NCI-H1092 treated with DMSO at 0.1 percent for 48 hours (cell line): Measurements from ENCODE around the gene ASXL2.

Experiments
- DNase-seq: peaks from one replicate; lab custom pipeline; 2025; lab: John Stamatoyannopoulos, UW

ASXL2 gene

DNA sequence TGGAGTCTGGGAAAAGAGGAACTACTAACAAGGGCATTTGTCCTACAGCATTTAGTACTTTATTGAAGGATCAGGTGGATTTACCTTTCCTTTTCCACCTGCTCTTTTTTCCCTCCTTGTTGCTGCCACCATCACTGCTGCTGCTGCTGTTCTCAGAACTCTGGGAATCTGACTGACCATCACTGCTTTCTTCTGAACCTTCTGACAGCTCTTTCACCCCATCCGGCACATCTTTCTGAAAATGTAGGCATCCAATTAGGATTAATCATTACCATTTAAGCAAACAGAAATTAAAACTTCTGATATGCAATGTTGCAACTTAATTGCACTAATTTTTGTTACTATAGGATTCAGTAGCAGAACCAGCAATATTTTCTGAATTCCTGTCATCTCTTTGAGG lies 79.0 kb downstream of the ASXL2 start:
- DNase-seq, result no peak

DNA sequence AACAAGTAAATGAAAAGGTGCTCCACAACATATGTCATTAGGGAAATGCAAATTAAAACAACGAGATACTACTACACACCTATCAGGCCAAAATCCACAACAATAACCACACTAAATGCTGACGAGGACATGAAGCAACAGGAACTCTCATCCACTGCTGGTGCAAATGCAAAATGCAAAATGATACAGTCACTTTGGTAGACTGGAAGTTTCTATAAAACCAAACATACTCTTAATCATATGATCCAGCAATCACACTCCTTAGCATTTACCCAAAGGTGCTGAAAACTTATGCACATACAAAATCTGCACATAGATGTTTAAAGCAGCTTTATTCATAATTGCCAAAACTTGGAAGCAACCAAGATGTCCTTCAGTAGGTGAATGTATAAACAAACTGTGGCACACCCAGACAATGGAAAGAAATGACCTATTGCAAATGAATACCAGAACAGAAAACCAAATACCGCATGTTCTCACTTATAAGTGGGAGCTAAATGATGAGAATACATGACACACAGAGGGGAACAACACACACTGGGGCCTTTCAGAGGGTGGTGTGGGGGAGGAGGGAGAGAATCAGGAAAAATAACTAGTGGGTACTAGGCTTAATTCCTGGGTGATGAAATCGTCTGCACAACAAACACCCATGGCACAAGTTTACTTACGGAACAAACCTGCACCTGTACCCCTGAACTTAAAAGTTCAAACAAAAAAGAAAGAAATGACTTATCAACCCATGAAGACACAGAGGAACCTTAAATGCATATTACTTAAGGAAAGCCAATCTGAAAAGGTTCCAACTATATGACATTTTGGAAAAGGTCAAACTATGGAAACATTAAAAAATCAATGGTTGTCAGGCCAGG lies 80.4 kb downstream of the ASXL2 start:
- no peak for DNase-seq

DNA sequence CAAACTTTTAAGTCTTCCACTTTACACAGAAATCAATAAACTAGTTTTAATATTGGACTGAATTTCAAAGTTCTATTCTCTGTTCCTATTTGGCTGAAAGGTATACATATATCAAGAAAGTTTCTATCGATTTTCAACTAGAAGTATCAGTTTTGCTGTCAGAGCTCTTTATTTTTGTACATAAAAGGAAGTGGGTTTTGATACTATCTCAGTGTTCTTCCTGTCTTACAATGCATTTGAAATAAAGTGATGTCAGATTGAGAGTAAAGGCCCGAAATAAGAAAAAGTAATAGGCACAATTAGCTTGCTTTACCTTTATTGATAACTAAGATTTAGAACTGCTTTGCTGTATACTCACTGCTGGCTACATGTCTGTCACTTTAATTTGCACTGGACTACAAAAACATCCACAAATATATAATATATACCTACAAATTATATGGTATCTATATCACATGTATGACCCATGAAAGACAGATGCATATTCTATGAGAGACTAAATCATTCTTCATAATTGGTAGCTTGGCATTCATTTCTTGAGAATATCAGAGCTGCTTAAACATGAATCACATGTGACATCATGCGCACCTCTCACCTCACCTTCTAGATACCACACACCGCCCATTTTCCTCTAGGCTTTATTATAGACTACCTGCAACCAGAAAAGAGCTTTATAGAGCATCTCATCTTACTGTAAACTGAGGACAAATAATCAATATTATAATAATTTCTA lies 83.6 kb downstream of the ASXL2 start:
- DNase-seq, result no peak

DNA sequence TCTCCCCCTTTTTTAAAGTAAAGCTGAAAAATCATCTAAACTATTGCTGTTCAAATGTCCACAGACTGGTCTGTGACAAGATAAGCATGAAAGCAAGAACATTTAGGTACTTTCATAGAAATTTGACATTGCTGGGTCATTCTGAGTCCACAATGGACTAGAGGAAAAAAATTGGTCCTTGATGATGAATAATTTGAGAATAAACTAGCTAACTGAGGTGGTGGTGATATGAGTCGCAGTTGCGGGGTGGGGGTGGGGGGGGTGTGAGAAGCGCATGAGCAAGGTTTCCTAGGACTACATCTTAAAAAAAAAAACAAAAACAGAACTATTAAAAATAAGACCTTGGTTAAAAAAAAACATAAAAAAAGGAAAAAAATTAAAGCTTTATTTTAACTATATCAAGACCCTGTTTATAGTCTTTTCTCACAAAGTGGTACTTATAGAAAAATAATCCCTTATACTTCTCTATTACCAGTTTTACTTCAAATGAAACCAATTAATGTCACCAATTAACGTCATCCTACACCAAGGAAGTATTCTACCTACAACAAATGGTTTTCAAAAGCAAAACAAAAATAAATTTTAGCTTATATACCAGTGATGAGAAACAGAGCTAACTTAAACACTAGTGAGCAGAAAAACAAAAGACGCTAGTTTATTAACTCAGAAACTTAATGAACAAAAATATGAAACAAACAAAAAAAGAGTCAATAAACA lies 88.1 kb downstream of the ASXL2 start:
- DNase-seq, result no peak

DNA sequence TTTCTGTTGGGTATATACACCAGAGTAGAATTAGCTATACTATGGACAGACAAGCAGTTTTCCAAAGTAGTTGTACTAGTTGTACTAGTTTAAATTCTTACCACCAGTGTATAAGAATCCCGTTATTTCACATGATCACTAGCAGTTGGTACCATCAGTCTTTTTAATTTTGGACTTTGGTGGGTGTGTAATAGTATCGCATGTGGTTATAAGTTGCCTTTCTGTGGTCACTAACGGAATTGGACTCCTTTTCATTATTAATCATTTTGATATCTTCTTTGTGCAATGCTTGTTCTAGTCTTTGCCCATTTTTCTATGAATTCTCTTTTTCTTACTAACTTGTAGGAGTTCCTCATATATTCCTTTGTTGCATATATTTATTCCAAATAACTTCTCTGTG lies 89.8 kb downstream of the ASXL2 start:
- DNase-seq, result no peak

DNA sequence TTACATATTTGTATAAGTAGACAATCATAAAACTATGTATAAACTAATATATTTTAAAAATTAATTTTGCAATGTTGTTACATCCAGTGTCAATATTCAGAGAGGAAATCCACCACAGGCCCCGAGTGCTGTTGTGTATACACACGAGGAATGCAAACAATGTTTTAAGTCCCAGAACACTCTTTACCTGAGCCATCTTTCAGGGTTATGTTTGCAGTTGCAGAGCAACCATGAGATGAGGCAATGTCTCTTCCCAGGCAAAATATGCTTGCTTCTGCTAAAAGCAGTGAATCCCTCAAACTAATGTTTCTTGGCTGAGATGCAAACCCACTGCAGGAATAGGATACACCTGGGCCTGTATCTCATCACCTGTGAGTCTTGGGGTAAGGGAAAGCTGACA lies 91.3 kb downstream of the ASXL2 start:
- DNase-seq, result no peak

DNA sequence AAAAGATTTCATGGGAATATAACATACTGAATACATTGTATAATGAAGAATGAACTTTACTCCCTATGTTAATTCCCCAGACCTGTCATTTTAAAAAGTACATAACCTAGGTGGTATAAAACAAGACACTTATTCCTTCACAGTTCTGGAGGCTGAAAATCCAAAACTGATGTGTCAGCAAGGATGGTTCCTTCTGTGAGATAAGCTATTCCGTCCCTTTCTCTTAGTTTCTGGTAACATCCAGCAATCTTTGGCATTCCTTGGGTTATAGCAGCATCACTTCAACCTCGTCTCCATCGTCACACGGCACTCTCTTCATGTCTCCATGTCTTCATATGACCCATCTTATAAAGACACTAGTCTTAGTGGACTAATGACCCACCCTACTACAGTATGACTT lies 93.9 kb downstream of the ASXL2 start:
- DNase-seq, result no peak

DNA sequence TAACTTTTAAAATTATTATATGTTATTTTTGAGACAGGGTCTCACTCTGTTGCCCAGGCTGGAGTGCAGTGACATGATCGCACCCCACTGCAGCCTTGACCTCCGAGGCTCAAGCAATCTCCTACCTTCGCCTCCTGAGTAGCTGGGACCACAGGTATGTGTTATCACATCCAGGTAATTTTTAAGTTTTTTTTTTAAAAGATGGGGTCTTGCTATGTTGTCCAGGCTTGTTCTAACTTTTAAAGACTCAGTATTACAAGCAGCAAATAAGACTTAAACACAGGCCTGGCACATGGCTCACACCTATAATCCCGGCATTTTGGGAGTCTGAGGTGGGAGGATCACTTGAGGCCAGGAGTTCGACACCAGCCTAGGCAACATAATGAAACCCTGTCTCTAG lies 101.2 kb downstream of the ASXL2 start:
- DNase-seq, result no peak

DNA sequence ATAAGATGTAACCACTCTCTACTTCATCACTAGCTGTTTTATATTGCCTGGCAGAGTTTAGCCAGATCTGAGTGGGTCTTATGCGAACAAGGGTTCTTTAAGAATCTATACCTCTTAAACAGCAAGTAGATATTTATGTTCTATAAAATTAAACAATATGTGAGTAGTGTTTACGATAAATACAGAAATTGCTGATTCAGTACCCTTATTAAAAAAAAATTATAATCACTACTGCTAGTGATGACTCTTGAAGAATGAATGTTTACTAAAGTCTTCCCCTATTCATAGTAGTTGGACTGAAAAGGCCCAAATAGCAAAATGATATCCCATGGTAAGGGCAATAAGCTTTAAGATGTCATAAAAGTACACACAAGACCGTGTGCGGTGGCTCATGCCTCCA lies 106.2 kb downstream of the ASXL2 start:
- DNase-seq, result no peak

DNA sequence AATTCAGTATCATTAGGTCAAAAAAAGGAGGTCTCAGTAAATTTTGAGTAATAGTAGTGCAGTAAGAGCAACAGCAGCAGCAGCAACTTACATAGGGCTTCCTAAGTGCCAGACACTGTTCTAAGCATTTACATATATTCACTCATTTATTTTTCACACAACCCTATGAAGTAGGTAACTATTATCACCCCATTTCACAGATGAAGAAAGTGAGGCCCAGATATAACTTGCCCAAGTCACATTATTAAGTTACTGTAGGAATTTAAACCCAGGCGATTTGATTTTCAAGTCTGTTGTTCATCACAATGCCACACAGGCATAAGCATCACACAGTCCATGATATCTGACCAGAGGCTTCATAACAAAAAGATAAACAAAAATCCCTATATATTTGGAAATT lies 114.7 kb downstream of the ASXL2 start:
- no peak for DNase-seq

DNA sequence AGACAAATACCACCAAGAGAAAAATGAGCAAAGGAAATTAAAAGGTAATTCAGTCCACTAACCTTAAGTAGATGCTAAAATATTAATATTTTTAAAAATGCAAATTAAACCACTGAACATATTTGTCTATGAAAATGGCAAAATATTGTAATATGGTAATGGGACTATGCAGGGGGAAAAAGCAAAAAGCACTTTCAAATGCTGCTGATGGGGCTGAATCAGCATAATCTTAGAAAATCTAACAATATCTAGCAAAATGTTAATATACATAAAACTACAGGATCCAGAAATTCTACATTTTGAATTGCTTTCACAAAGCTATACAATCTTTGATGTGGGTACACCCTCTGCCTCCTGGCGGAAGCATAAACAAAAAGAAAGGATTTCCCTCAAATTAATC lies 118.0 kb downstream of the ASXL2 start:
- no peak for DNase-seq

DNA sequence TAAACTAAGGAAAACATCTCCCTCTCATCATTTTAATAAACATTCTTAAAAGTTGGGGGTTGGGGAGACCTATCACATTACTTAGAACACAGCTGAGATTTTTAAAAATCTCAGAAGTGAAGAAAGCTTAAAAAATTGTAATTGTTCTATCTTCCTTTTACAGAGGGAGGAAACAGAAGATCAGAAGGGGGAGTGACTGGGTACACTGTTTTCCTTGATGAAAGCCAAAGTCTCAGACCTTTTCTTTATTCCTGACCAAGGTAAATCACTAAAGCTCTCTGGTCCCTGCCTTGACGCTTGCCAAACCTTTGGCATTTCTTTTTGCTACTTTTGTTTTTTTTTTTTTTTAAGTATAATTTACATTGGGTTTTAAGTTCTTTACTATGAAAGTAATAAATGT lies 119.9 kb downstream of the ASXL2 start:
- DNase-seq, result no peak

DNA sequence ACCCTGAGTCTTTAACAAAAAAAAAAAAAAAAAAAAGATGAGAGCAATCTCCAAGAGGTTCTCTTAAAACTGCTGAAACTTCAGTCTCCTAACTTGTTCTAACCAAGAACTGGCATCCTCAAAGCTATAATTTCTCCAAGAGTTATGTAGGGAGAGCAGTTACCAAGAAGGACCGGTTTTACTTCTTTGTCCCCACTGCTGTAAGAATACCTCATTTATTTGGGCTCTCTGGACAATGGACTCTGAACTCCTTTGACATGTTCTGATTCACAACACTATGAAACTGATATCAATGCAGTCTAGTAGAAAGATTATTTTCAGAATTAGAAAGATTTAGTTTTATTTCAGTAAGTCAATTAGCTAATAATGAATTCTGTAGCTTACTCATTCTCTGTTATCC lies 120.4 kb downstream of the ASXL2 start:
- DNase-seq, result no peak

DNA sequence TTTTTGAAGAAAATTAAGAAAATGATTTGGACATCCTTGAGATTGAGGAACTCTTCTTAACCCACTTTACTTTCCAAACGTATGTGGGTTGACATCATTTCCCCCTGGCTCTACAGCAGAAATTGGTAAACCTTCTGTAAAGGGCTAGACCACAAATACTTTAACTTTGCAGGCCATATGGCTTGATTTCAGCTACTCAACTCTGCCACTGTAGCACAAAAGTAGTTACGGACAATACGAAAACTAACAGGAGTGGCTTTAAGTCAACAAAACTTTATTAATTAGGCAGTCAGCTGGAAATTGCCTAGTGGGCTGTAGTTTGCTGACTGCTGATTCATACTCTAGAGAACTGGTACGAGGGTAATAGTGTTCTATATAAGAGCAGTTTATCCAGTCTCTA lies 121.8 kb downstream of the ASXL2 start:
- no peak for DNase-seq

DNA sequence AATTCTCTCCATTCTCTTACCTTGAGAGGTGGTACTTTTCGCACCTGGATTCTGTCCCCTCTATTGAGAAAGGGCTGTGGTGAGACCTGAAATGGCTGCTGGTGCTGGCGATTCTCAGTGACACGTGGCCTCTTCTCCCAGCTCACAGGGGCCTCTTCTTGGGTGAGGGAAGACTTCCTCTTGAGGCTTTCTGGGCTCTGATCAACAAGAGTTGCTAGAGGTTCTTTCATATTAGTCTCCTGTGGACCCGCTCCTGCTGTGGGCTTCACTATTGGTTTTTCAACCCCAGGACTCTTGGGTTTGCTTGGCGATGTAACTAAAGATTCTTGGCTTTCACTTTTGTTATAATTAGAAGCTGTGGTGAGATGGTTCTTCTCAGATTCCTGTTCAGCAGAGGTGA lies 128.6 kb downstream of the ASXL2 start:
- no peak for DNase-seq

DNA sequence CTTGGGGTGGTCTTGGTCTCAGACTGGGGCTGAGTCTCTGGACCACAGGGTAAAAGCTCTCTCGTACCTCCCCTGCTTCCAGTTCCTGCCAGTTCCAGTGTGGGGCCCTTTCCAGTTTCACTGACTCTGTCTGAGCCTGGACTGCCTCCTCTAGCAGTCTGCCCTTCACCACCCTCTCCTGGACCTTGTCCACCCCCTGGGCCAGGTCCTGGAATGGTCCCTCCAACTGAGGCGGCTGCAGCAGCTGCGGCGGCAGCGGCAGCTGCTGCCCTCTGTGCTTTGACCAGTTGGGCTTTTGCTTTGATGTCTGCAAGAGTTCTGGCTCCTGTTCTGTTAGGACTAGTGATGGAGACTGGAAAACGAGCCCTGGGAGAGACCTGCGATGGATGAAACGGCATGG lies 134.2 kb downstream of the ASXL2 start:
- DNase-seq, result no peak

DNA sequence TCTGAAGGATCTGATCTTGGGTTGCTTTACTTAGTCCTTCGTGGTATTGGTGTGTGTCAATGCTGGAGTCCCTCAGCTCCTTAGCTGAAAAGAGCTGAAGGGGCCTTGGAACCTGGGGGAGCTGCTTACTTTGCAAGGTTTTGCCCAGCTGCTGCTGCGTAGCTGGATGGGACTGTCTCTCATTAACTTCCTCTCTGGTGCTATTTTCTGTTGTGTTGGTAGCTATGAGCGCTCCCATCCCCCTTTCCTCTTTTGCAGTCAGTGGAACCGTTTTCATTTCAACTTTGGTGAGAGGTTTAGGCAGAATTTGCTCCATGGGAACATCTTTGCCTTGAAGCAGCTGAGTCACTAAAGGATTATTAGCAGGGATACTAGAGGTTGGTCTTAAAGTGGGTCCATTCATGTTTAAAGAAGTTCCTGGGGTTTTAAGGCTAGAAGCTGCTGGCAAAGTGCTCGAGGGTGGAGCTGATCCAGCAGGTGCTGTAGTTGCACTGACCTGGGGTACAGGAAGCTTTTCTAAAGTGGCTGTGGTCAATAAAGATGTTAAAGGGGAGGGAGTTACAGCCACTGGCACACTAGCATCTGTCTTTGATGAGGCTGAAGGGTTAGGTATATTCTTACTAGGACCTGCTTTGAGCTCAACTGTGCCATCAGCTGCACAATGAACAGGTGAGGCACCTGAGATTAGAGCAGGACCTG lies 135.0 kb downstream of the ASXL2 start:
- no peak for DNase-seq

DNA sequence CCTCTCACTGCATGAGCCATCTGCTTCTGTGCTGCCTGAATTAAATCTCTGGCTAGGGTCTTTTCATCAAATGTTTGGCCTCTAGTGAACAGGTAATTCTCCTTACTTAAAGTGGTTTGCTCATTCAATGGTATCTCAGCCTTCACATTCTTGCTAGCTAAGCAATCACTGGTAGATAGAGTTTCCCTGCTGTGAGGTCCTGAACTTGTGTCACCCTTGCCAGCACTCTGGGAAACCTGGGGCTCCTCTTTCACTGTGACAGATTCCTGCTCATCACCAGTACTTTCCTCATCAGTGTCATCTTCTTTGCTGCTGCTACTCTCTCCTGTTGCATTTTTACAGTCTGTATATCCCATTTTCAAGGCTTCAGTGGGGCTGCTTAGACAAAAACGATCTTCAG lies 135.8 kb downstream of the ASXL2 start:
- DNase-seq, result no peak

DNA sequence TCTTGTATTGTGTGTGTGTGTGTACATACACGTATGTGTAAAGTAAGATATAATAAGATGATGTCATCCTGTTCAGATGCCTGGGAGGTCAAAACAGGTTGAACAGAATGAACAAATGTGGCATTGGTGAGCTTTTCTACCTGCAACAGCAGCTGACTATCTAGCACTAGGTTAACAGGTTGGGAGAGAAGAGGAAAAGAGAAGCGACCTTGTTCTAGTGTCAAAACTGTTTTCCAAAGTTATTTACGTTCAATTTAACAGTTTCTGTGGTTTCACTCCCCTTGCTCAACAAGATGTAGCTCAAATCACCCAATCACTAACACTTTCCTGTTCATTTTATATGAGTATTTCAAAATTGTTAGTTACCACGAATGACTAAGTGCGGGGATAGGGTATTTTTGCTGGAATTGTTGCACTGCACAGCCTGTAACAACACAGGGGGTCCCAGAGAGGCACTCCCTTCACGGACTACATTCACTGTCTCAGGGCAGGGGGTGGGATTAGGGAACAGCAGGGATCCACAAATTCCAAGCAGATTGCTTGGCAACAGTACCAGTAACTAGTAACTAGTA lies 137.4 kb downstream of the ASXL2 start:
- no peak for DNase-seq

DNA sequence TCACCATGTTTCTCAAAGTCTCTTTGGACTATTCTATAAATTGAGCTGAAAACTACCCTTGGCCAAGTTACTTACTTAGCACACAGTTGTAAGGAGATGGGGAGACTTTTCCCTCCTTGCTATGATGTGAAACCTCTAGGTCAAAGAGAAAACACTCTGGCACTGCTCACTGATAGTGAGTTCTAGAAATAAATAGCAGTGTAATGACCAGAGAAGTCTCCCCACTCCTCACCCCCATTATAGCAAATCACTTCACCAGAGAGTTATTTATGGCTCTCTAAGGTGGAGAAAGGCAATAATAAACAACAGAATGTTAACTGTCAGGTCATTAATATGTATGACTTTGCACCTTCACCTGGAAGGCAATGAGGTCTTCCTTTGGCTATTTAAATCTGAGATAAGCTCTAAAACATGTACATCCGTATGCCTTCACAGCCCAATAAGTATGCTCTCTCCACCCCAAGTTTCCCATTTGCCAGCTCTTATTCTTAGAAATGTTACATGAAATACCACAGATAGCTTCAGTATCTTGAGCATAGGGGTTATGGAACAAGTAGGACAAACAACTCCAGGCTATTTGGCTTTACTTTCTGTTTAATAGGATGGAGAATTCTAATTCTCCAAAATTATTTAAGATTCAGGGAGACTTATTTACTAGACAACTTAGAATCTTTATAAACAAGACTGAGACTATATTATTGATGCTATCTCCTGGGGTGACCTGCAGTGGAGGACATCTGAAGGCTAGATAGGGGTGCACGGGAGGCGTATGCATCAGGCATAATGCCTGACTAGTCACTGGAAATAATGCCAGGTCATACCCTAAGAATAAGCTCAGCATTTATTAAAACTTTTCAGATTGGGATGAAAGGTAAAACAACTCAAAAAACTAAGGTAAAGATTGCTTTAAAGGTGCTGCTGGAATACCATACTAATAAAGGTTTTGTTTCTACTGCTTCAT lies 139.6 kb downstream of the ASXL2 start:
- DNase-seq, result no peak
